ENCODE data around the gene SHROOM2. TPM values are rescaled to one million over a fixed set of nuclear protein-coding genes. Genes with fewer than 3 reads are reported as not detected.
A peak's percentile ranks its signal among the peaks of the same experiment; 100 is the strongest.

Gene SHROOM2
- total RNA-seq, 1 experiment from 2014 or later = 13.9 TPM

- Histone ChIP-seq H3K4me2 (ENCODE audit: insufficient read depth, insufficient read length, low read length) (peak overlapping the region; percentile 99), H3K27ac (ENCODE audit: insufficient read length, low read depth, low read length) (peak overlapping the region; percentile 93)
- H3K4me3 Mint-ChIP-seq = peak overlapping the region; percentile 84 to 97
Observed at GRCh38 chrX:9789555-9789954, 3.3 kb downstream of the SHROOM2 start.

More at GRCh38 chrX:9789555-9789954, 3.3 kb downstream of the SHROOM2 start:
- no peak overlapping the region for H4K5ac ChIP-seq (ENCODE audit: insufficient read length, low read depth, low read length)
- peaks cover 7% of the 10 kb centered on the region for H3K79me1 ChIP-seq (ENCODE audit: insufficient read depth, low read depth, low read length, poor library complexity, severe bottlenecking)
- H2AFZ ChIP-seq (ENCODE audit: low read length) = no peak overlapping the region
- no peak overlapping the region for H4K8ac ChIP-seq (replicated peaks; ENCODE audit: insufficient read length, low read depth, low read length)
- no peak overlapping the region for H2BK5ac ChIP-seq (ENCODE audit: insufficient read length, low read length)
- no peak overlapping the region for H3K23ac ChIP-seq (ENCODE audit: insufficient read length, low read depth, low read length)
- H3K27me3 ChIP-seq (ENCODE audit: insufficient read depth, low read length) = no peaks in the 10 kb centered on the region; the same call in 1 of the 2 replicates
- no peak for TF ChIP-seq CTCF (conservative IDR thresholded peaks at IDR 0.05)
- no peaks in the 10 kb centered on the region for H3K9me3 ChIP-seq (ENCODE audit: control insufficient read depth, low read depth, low read length)
- H2BK12ac ChIP-seq (ENCODE audit: insufficient read length, low read depth, low read length) = no peak overlapping the region
- Mint-ChIP-seq H3K27me3 (ENCODE audit: low read depth) (peaks cover 6% of the 10 kb centered on the region), H3K36me3 (ENCODE audit: insufficient read depth in 1 of 3, low read depth in 3 of 3) (peaks cover 7 to 10% (median 10%) of the 10 kb centered on the region in 3 experiments; a peak in 5 of 7 replicates), H3K27ac (peak overlapping the region; percentile 28 to 94 (median 91); a peak in 6 of 7 replicates), H3K4me1 (peaks cover 40 to 60% of the 10 kb centered on the region in 2 experiments), H3K9me3 (peaks cover 20 to 53% of the 10 kb centered on the region in 2 experiments)
- H2AK5ac ChIP-seq (ENCODE audit: insufficient read length, low read length) = peak overlapping the region; percentile 41
- peaks cover 27% of the 10 kb centered on the region for H3K23me2 ChIP-seq (ENCODE audit: insufficient read length, low read depth, low read length, poor library complexity, severe bottlenecking)
- H2BK20ac ChIP-seq (ENCODE audit: low read depth, low read length, poor library complexity, severe bottlenecking) = no peak overlapping the region
- no peak for DNase-seq
- H3K79me2 ChIP-seq (ENCODE audit: insufficient read depth, low read length) = peaks cover 26% of the 10 kb centered on the region; the same call in 1 of the 2 replicates
- no peak overlapping the region for H2BK15ac ChIP-seq (ENCODE audit: low read depth, low read length)
- no CpG with 5 or more reads among the region's 5 CpGs for WGBS (ENCODE audit: extremely low coverage, insufficient read length, low lambda C conversion rate)
- H2BK120ac ChIP-seq (ENCODE audit: low read depth, low read length, poor library complexity, severe bottlenecking) = no peak overlapping the region
- no peak overlapping the region for H3K9ac ChIP-seq (ENCODE audit: extremely low read depth, insufficient read length, low read length)
- peak overlapping the region; percentile 75 for H3K14ac ChIP-seq (ENCODE audit: insufficient read depth, low read length)
- H3K56ac ChIP-seq (ENCODE audit: insufficient read length, low read depth, low read length) = no peak overlapping the region
- no peak overlapping the region for H3K18ac ChIP-seq (ENCODE audit: insufficient read length, low read depth, low read length)
- peaks cover 35% of the 10 kb centered on the region for H3K4me1 ChIP-seq (ENCODE audit: insufficient read depth, low read length)
- peaks cover under 1% of the 10 kb centered on the region for H4K20me1 ChIP-seq (ENCODE audit: control insufficient read depth, insufficient read depth, insufficient read length)
- no peak overlapping the region for H3K4ac ChIP-seq (ENCODE audit: low read depth, low read length)
- no peak overlapping the region for H4K91ac ChIP-seq (ENCODE audit: insufficient read length, low read depth, low read length)
- H3T11ph ChIP-seq (ENCODE audit: low read length) = no peak overlapping the region
